PC-9 (cell line): ENCODE data around the gene C8G.

Experiments
- EZH2 ChIP-seq: fragments of 200-600 bp; sonication (generic); IDR thresholded peaks from 2 replicates; pipeline ENCODE4 v1.8.0; 2017; ENCODE audit warnings: antibody characterized with exemption, low read depth
- TF ChIP-seq, protein P1 (sequence below): fragments of 200-600 bp; sonication (generic); conservative IDR thresholded peaks from 2 replicates; pipeline ENCODE4 v1.6.1; 2017; ENCODE audit warnings: mixed run types, antibody characterized with exemption, mild to moderate bottlenecking, moderate library complexity

DNA sequence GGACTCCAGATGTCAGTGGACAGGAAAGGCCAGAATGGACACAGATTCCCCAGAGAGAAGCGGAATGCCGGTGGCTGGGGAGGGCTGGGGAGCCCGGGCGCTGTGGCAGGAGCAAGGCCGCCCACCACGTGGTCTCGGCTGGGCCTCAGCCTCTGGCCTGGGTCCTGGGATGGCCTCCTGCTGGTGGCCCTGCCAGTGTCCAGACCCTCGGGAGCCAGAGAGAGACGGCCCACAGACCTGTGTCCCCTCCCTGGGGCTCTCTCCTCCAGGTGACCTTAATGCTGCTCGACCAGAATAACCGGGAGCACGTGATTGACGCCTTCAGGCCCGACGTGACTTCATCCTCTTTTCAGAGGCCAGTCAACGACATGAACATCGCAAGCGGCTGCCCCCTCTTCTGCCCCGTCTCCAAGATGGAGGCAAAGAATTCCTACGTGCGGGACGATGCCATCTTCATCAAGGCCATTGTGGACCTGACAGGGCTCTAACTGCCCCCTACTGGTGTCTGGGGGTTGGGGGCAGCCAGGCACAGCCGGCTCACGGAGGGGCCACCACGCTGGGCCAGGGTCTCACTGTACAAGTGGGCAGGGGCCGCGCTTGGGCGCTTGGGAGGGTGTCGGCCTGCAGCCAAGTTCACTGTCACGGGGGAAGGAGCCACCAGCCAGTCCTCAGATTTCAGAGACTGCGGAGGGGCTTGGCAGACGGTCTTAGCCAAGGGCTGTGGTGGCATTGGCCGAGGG, 19.5 kb upstream of the C8G start:
- TF ChIP-seq, protein P1, sequence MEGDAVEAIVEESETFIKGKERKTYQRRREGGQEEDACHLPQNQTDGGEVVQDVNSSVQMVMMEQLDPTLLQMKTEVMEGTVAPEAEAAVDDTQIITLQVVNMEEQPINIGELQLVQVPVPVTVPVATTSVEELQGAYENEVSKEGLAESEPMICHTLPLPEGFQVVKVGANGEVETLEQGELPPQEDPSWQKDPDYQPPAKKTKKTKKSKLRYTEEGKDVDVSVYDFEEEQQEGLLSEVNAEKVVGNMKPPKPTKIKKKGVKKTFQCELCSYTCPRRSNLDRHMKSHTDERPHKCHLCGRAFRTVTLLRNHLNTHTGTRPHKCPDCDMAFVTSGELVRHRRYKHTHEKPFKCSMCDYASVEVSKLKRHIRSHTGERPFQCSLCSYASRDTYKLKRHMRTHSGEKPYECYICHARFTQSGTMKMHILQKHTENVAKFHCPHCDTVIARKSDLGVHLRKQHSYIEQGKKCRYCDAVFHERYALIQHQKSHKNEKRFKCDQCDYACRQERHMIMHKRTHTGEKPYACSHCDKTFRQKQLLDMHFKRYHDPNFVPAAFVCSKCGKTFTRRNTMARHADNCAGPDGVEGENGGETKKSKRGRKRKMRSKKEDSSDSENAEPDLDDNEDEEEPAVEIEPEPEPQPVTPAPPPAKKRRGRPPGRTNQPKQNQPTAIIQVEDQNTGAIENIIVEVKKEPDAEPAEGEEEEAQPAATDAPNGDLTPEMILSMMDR: no peak
- TF ChIP-seq EZH2: no peak
